ENCODE measurements around the gene GTF3C1.

- TF ChIP-seq, protein P1, sequence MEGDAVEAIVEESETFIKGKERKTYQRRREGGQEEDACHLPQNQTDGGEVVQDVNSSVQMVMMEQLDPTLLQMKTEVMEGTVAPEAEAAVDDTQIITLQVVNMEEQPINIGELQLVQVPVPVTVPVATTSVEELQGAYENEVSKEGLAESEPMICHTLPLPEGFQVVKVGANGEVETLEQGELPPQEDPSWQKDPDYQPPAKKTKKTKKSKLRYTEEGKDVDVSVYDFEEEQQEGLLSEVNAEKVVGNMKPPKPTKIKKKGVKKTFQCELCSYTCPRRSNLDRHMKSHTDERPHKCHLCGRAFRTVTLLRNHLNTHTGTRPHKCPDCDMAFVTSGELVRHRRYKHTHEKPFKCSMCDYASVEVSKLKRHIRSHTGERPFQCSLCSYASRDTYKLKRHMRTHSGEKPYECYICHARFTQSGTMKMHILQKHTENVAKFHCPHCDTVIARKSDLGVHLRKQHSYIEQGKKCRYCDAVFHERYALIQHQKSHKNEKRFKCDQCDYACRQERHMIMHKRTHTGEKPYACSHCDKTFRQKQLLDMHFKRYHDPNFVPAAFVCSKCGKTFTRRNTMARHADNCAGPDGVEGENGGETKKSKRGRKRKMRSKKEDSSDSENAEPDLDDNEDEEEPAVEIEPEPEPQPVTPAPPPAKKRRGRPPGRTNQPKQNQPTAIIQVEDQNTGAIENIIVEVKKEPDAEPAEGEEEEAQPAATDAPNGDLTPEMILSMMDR (IDR thresholded peaks at IDR 0.05): no peak
- no peak for TF ChIP-seq POLR2A (IDR thresholded peaks at IDR 0.05)
Measured at GRCh38 chr16:27489421-27489820, 60.3 kb downstream of the GTF3C1 start.

Measured in adrenal gland (tissue), 5 donors.